Osteocyte (in vitro differentiated cells): ENCODE measurements around the gene XRCC2. TPM values are rescaled to one million over a fixed set of nuclear protein-coding genes. Genes with fewer than 3 reads are reported as not detected.

Experiments used
- DNase-seq: peaks from one replicate; pipeline ENCODE4 v3.0.0; 2021; ENCODE audit warnings: mixed read lengths; ENCODE audit not compliant: unreplicated experiment; ENCODE audit errors: extremely low spot score
- H3K27ac Mint-ChIP-seq: one replicate; pipeline ENCODE4 v1.8.0; 2021; ENCODE audit warnings: mild to moderate bottlenecking, mixed read lengths; ENCODE audit not compliant: unreplicated experiment
- H3K27me3 Mint-ChIP-seq: one replicate; pipeline ENCODE4 v1.8.0; 2021; ENCODE audit warnings: mixed read lengths; ENCODE audit not compliant: unreplicated experiment
- H3K36me3 Mint-ChIP-seq: one replicate; pipeline ENCODE4 v1.8.0; 2021; ENCODE audit warnings: mixed read lengths; ENCODE audit not compliant: unreplicated experiment
- H3K4me1 Mint-ChIP-seq: one replicate; pipeline ENCODE4 v1.8.0; 2021; ENCODE audit warnings: mixed read lengths; ENCODE audit not compliant: unreplicated experiment
- H3K4me3 Mint-ChIP-seq: one replicate; pipeline ENCODE4 v1.8.0; 2021; ENCODE audit warnings: mild to moderate bottlenecking, moderate library complexity, mixed read lengths; ENCODE audit not compliant: unreplicated experiment
- H3K9me3 Mint-ChIP-seq: one replicate; pipeline ENCODE4 v1.8.0; 2021; ENCODE audit warnings: mixed read lengths; ENCODE audit not compliant: unreplicated experiment
- total RNA-seq: library from RNA; stranded (reverse); gene quantifications from 2 replicates; pipeline ENCODE4 v1.2.1, GENCODE V29; 2021
- TF ChIP-seq, protein P1 (sequence below): fragments of 200-600 bp; sonication (generic); IDR thresholded peaks from 2 replicates; pipeline ENCODE4 v1.5.0; 2021; ENCODE audit warnings: antibody characterized with exemption, mild to moderate bottlenecking, moderate library complexity

Gene XRCC2
- total RNA-seq, 1 donor from 2014 or later, result 1.4 TPM

DNA sequence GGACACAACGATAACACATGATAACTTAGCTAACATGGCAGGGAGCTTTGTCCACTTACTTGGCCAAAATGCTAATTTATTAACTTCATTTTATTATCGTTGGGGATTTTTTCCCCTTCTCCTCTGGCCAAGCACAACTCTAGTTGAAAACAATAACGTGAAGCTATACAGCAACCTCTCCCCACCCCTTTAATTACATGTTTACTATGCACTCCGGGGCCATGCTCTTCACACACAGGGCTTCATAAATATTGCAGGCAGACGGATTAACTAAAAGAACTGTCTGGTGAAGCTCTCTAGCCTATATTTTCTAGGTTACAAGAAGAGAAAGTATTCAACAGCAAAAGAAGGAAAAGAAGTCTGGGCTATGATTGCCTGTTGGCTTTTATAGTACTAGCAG lies 51.7 kb downstream of the XRCC2 start:
- Mint-ChIP-seq H3K27me3 (no peaks in the 10 kb centered on the region), H3K36me3 (no peaks in the 10 kb centered on the region), H3K4me3 (no peak overlapping the region), H3K27ac (no peak overlapping the region), H3K4me1 (no peaks in the 10 kb centered on the region), H3K9me3 (no peaks in the 10 kb centered on the region)
- DNase-seq, result no peak
- TF ChIP-seq, protein P1, sequence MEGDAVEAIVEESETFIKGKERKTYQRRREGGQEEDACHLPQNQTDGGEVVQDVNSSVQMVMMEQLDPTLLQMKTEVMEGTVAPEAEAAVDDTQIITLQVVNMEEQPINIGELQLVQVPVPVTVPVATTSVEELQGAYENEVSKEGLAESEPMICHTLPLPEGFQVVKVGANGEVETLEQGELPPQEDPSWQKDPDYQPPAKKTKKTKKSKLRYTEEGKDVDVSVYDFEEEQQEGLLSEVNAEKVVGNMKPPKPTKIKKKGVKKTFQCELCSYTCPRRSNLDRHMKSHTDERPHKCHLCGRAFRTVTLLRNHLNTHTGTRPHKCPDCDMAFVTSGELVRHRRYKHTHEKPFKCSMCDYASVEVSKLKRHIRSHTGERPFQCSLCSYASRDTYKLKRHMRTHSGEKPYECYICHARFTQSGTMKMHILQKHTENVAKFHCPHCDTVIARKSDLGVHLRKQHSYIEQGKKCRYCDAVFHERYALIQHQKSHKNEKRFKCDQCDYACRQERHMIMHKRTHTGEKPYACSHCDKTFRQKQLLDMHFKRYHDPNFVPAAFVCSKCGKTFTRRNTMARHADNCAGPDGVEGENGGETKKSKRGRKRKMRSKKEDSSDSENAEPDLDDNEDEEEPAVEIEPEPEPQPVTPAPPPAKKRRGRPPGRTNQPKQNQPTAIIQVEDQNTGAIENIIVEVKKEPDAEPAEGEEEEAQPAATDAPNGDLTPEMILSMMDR, result no peak

DNA sequence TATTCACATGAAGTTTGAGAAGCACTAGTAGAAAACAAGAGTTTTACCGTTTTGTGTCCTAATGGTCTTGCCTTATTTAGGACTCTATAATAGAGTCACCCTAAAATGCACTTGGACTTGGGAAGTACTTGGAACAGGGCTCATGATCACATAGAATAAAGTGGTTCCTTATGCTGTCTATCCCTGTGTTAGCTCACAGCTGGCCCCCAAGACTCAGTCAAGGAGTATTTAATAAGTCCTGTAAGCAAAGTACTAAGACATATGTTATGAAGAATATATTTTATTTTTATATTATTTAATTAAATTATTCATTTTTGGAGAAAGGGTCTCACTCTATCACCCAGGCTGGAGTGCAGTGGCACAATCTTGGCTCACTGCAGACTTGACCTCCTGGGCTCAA lies 54.5 kb downstream of the XRCC2 start:
- no peaks in the 10 kb centered on the region for H3K27me3 Mint-ChIP-seq
- H3K4me1 Mint-ChIP-seq, result no peaks in the 10 kb centered on the region
- no peak overlapping the region for H3K4me3 Mint-ChIP-seq
- TF ChIP-seq, protein P1, result no peak
- no peak overlapping the region for H3K27ac Mint-ChIP-seq
- DNase-seq, result no peak
- H3K36me3 Mint-ChIP-seq, result no peaks in the 10 kb centered on the region
- no peaks in the 10 kb centered on the region for H3K9me3 Mint-ChIP-seq

DNA sequence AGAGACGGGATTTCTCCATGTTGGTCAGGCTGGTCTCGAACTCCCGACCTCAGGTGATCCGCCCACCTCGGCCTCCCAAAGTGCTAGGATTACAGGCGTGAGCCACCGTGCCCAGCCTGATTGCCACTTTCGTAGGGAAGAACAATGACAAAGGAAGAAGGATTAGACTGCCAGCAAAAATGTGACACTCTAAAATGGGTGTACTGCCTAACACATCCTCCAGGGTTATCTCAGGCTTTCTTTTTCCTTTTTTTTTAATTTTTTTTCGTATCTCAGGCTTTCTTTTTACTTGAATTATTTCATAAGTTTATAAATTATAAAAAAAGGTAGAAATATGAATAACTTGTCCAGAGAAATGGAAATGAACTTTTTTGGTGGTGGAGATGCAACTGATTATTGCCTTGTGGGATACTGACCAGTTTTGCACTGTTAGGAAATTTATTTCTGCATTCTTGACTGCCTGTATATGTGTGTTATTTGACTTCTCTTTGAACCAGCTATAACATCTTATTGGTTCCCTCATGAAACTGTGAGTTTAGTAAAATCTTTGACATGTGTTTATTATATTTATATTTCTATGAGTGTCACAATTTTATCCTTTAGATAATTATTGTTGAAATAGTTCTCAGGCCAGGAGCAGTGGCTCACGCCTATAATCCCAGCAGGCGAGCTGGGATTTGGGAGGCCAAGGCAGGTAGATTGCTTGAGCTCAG lies 56.8 kb downstream of the XRCC2 start:
- Mint-ChIP-seq H3K27me3 (no peaks in the 10 kb centered on the region), H3K27ac (no peak overlapping the region), H3K4me3 (no peak overlapping the region), H3K4me1 (no peaks in the 10 kb centered on the region), H3K9me3 (no peaks in the 10 kb centered on the region), H3K36me3 (no peaks in the 10 kb centered on the region)
- TF ChIP-seq, protein P1, result no peak
- DNase-seq, result no peak

DNA sequence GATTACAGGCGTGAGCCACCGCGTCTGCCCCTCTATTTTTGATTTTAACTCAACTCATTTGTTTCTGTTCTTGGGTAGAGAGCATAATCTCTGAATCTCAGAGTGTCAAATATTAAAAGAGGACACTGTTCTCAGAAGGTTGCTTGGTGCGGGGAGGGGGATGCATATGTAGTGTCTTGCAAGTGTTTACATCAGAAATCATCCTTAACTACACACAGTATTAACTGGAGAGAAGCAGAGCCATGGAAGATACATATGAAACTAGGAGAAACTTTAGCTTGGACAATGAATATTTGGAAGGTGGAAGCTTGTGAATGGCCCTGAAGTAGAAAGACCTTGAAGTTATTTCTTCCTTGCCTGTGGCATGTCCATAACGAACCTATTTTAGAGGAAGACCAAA lies 57.5 kb downstream of the XRCC2 start:
- TF ChIP-seq, protein P1, result no peak
- no peak for DNase-seq
- Mint-ChIP-seq H3K4me1 (no peaks in the 10 kb centered on the region), H3K9me3 (no peaks in the 10 kb centered on the region), H3K27ac (no peak overlapping the region), H3K4me3 (no peak overlapping the region), H3K27me3 (no peaks in the 10 kb centered on the region), H3K36me3 (no peaks in the 10 kb centered on the region)

DNA sequence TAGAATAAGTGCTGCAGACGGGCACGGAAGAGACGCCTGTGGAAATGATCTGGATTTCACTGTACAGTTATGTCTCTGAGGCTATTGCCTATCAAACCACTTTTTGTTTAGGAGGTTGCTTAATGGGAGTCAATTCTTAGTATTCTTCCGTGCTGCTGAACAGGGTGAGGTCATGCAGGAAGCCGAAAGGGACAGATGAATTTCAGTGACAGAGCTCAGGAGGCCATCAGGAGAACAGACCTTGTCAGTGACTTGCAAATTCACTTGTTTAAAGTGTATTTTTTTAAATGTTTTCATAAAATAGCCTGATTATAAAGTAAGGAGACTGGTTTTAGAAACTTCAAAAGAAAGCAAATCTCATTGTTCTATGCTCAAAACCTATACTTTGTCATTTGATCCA lies 58.9 kb downstream of the XRCC2 start:
- no peaks in the 10 kb centered on the region for H3K9me3 Mint-ChIP-seq
- TF ChIP-seq, protein P1, result no peak
- H3K27ac Mint-ChIP-seq, result no peak overlapping the region
- no peak overlapping the region for H3K4me3 Mint-ChIP-seq
- no peak for DNase-seq
- no peaks in the 10 kb centered on the region for H3K27me3 Mint-ChIP-seq
- no peaks in the 10 kb centered on the region for H3K4me1 Mint-ChIP-seq
- no peaks in the 10 kb centered on the region for H3K36me3 Mint-ChIP-seq
